Renal pelvis (tissue), 4 donors: ENCODE data around the gene PSMA6. TPM values are rescaled to one million over a fixed set of nuclear protein-coding genes. Genes with fewer than 3 reads are reported as not detected.

ENCODE experiments used
- DNase-seq: peaks from one replicate; pipeline ENCODE4 v3.0.0-alpha.2; 2013
- polyA plus RNA-seq, 3 donors: library from polyadenylated mRNA; unstranded; fragments of 120-200 nt; gene quantifications; one replicate each; pipeline ENCODE4 v1.2.1, GENCODE V29; 2013; ENCODE audit not compliant: insufficient read length in 3 of 3

PSMA6 gene
- polyA plus RNA-seq, 3 donors: 161 to 180 (median 163) TPM

DNA sequence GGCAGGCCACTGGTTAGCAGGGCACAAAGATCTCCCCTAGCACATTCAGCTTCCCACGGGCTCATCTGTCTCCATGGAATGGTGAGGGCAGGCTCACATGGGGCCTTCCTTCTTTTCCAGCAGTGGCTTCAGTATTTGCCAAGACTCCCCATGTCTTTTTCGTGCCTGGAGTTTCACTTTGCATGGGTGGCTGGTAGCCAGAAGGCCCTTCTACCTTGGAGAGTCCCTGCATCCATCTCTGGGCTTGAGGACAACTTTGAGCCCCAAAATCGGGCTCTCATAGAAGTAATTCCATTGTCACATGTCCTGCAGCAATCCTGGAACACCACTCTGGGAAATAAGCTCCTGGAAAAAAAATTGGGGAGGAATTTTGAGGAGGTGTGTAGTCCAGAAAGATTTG, 70.3 kb downstream of the PSMA6 start:
- no peak for DNase-seq

DNA sequence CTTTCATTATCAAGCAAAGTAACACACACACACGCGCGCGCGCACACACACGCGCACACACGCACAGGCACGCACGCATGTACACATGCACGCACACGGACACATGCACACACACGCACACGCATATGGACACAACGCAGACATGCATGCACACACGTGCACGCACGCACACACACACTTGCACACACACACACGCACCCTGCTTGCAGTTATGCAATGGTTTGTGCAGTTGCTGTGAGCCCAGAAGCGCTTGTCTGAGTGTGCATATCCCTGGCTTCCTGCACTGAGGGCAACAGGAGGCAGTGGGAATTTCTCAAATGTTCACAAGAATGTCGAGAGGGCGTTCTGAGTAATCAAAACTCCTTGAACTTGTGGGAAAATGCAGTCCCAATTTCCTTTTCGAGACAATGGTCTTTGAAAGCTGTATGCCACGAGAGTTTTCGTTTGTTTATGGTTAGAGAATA, 70.8 kb downstream of the PSMA6 start:
- DNase-seq: no peak

DNA sequence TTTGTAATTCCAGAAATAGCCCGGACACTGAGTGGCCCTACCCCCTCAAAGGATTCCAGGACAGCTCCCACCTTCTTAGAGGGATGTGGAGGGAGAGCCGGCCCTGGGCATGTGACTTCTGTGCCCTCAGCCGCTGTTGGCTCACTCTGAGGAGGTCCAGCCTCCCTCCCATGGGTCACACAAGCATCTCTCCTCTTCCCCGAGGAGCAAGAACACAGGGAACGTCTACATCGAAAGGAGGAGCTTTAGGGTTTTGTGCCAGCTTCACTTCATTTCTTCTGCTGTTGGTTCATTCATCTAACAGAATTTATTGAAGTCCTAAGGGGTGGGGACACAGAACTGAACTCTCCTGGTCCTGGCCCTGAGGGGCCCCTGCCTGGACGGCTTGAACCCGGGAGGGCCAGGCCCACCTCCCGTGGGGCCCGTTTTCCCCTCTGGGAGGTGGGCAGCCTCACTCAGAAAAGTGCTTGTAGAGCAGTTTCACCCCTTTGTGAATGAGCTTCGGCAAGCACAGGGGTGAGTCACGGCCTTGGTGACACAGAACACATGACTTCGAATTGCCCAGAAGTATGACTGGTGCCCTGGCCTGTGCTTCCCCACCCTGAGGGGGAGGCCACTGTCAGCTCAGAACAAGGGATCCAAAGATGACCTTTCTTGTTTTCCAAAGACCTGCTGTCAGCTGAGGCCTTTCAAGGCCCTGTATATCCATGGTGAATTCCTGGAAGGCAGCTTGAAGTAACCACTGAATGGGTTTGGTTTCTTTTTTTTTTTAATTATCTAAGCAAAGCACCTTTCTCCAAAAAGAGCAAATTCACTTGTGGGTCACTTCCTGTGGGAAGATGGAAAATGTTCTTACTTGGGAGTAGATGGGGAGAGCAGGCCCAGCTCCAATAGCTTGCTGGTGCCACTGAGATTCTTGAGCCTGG, 73.2 kb downstream of the PSMA6 start:
- no peak for DNase-seq

DNA sequence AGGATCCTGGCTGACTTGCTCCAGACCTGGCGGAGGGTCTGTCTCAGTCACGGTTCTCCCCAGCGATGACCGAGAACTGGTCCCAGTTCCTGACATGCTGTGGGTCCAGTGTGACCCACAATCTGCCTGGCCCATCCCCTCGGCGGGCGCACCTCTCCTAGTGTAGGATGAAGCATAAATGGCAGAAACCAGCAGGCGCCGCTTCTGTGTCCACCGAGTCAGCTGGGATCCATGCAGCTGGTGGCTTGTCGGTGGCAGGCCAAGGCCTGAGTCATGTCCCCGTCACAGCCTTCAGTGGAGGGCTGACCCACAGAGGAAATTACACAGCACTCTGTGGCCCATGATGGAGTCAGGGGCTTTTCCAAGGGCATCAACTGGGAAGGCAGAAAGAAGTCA, 73.9 kb downstream of the PSMA6 start:
- no peak for DNase-seq

DNA sequence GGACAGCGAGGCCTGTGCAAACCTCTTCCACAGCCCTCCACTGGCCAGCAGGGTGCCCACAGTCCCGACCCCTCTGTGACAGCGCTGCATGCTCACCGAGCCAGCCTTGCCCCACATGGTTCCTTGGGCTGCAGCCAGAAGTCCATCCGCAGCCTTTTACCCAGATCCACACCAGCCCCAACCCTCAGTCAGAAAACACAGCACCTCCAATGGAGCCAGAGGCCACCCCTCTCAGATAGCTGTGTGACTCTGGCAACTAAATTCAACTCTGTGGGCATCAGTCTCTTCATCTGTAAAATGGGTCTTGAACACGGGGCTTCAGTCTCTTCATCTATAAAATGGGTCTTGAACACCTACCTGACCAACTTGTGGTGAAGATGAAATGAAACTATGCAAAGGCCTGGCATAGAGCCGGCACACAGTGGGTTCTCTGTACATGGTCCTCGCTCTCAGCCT, 74.4 kb downstream of the PSMA6 start:
- no peak for DNase-seq

DNA sequence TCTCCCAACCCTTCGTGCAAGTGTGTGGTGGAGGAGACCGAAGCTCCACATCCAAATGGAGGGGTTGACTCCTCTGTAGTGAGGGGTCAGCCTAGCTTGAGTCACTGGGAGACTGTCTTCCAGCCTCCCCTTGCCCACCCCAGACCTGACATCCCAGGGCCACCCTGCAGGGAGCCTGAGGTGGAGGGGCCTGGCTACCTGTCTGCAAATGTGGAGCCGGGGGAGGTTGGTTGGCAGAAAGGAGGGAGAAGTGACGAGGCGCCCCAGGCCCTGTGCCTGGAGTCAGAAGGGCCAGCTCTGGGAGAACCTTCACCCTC, 74.8 kb downstream of the PSMA6 start:
- DNase-seq: no peak

Other genes with a start within 250 kb of the PSMA6 start
- 10 to 100 TPM; 52.4 to 60.6 (median 55.1) TPM for gene FAM177A1, start 246.1 kb upstream of the PSMA6 start, polyA plus RNA-seq
- 10 to 100 TPM; 43.4 to 50.5 (median 48.6) TPM for gene PPP2R3C, start 170.4 kb upstream of the PSMA6 start, polyA plus RNA-seq
- 10 to 100 TPM; 25.9 to 32.1 (median 26.8) TPM for gene PRORP, start 169.8 kb upstream of the PSMA6 start, polyA plus RNA-seq
- gene NFKBIA, start 112.4 kb downstream of the PSMA6 start, polyA plus RNA-seq: 10 to 100 TPM; 57.6 to 64.6 (median 64.4) TPM
- gene INSM2, start 241.8 kb downstream of the PSMA6 start, polyA plus RNA-seq: not detected